ENCODE data around the gene POLR1B. TPM values are rescaled to one million over a fixed set of nuclear protein-coding genes. Genes with fewer than 3 reads are reported as not detected.

The POLR1B gene
- total and polyA plus RNA-seq, 2 of the 13 experiments (the other 11 are each of a cell fraction or from before 2014, with no cell fraction given) = 18.3 to 46.0 TPM

GRCh38 chr2:112626604-112627059, 84.4 kb downstream of the POLR1B start (continued):
- TF ChIP-seq THRA (CRISPR knock-in tag; IDR thresholded peaks at IDR 0.05; ENCODE audit: borderline replicate concordance) (0 out of 2 replicates have a peak, but pooled peaks have one; percentile 38), MTA3 (CRISPR knock-in tag; IDR thresholded peaks at IDR 0.05) (no peak), ZBTB43 (CRISPR knock-in tag; conservative IDR thresholded peaks at IDR 0.05) (no peak), ZGPAT (CRISPR knock-in tag; IDR thresholded peaks at IDR 0.05) (peak; percentile 61), HIVEP1 (CRISPR knock-in tag; IDR thresholded peaks at IDR 0.05) (0 out of 2 replicates have a peak, but pooled peaks have one; percentile 13), ZFYVE20 (CRISPR knock-in tag; IDR thresholded peaks at IDR 0.05; ENCODE audit: borderline replicate concordance, low read depth) (no peak), ZNF850 (CRISPR knock-in tag; conservative IDR thresholded peaks at IDR 0.05) (no peak), RFX3 (CRISPR knock-in tag; IDR thresholded peaks at IDR 0.05) (no peak), ZNF430 (CRISPR knock-in tag; IDR thresholded peaks at IDR 0.05) (no peak), SMC3 (IDR thresholded peaks at IDR 0.05; ENCODE audit: low read length) (peak; percentile 96), GLI4 (CRISPR knock-in tag; IDR thresholded peaks at IDR 0.05; ENCODE audit: borderline replicate concordance) (no peak), ZNF574 (CRISPR knock-in tag; IDR thresholded peaks at IDR 0.05) (peak; percentile 38), ARID5B (CRISPR knock-in tag; IDR thresholded peaks at IDR 0.05) (peak; percentile 66), SIX1 (CRISPR knock-in tag; IDR thresholded peaks at IDR 0.05; ENCODE audit: borderline replicate concordance) (no peak), CENPBD1 (CRISPR knock-in tag; IDR thresholded peaks at IDR 0.05; ENCODE audit: borderline replicate concordance, low read depth) (no peak), ZNF629 (CRISPR knock-in tag; conservative IDR thresholded peaks at IDR 0.05) (no peak), ZNF713 (CRISPR knock-in tag; IDR thresholded peaks at IDR 0.05) (no peak), FOXA3 (CRISPR knock-in tag; IDR thresholded peaks at IDR 0.05) (peak; percentile 36; the same call in 1 of the 2 replicates), ZNF432 (CRISPR knock-in tag; IDR thresholded peaks at IDR 0.05; ENCODE audit: borderline replicate concordance) (no peak)

Measured in HepG2 (cell line).